ENCODE results near the gene NDST1.

- TF ChIP-seq CTCF (conservative IDR thresholded peaks at IDR 0.05) (no peak), ZFX (IDR thresholded peaks at IDR 0.05) (no peak)
Measured at GRCh38 chr5:150598006-150598405, 90.1 kb downstream of the NDST1 start.
